ENCODE results near the gene HDAC2.
"Not testable (repeated sequence)": the region's sequence is repeated elsewhere in the genome, so short reads cannot be mapped to it uniquely, and the experiment has no call there.

HDAC2 gene

DNA sequence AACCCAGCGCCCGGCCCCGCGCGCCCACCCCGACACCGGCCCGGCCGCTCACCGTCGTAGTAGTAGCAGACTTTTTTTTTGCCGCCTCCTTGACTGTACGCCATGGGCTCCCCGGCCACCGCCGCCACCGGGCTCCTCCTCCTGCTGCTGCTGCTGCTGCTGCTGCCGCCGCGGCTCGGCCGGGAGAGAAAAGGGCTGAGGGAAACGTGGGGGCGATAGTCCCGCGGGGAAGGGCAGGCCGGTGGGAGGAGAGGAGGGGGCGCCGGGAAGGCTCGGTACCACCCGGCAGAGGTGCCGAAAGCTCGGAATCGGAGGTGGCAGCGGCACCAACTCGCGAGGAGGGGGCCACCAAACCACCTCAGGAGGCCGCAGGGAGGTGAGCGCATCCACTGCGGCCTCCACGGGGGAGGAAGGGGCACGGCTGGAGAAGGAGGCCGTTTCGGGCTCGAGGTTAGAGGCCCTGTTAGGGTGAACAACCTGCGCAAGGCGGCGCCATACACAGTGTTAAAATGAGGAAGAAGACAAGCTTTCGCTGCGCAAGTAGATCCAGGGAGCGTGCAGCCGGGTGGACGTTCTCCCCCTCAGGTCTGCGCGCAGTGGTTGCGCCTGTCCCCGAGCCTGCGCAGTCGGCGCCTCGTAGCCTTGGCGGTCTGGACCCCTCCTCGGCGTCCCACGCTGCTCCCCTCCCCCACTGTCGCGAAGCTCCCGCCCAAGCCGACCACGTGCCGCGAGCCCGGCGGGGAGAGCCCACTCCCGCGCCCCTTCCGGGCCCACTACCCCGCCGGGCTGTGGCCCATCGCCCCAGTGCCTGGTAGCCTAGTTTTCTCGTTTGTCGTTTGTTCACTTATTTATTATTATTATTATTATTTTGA, at the start of gene HDAC2:
Gene HDAC2 (minus strand): TSS at position 344 of the 872 bp plus-strand sequence. CDS start 240 bp downstream, at position 104.
- peak; percentile 48 for DNase-seq (ENCODE audit: low read depth)
- TF ChIP-seq, protein P1, sequence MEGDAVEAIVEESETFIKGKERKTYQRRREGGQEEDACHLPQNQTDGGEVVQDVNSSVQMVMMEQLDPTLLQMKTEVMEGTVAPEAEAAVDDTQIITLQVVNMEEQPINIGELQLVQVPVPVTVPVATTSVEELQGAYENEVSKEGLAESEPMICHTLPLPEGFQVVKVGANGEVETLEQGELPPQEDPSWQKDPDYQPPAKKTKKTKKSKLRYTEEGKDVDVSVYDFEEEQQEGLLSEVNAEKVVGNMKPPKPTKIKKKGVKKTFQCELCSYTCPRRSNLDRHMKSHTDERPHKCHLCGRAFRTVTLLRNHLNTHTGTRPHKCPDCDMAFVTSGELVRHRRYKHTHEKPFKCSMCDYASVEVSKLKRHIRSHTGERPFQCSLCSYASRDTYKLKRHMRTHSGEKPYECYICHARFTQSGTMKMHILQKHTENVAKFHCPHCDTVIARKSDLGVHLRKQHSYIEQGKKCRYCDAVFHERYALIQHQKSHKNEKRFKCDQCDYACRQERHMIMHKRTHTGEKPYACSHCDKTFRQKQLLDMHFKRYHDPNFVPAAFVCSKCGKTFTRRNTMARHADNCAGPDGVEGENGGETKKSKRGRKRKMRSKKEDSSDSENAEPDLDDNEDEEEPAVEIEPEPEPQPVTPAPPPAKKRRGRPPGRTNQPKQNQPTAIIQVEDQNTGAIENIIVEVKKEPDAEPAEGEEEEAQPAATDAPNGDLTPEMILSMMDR (conservative IDR thresholded peaks at IDR 0.05; ENCODE audit: low read depth, low read length): no peak
- H3K4me3 ChIP-seq (ENCODE audit: low read length): peak within 1 kb of the TSS; percentile 98

DNA sequence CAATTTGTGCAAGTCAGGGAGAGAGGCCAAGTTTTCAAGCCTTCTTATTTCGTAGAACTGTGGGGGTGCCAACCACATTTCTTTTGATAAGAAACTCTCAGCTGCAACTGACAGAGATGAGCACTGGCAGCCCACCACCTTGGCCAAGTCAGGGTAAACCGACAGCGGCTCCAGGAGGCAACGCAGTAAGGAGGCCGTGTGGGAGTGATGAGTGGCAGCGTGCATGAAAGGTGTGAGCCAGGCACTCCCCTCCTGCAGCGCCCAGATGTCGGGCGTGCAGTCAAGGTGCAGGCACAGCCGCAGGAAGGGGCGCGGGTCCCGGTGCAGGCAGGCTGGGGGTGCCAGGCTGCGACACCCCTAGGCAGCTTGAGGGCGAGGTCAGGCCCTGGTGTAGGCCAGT, 49.2 kb upstream of the HDAC2 start:
- DNase-seq (ENCODE audit: low read depth): no peak
- no peak overlapping the region for H3K4me3 ChIP-seq (ENCODE audit: low read length)
- TF ChIP-seq, protein P1 (conservative IDR thresholded peaks at IDR 0.05; ENCODE audit: low read depth, low read length): no peak

DNA sequence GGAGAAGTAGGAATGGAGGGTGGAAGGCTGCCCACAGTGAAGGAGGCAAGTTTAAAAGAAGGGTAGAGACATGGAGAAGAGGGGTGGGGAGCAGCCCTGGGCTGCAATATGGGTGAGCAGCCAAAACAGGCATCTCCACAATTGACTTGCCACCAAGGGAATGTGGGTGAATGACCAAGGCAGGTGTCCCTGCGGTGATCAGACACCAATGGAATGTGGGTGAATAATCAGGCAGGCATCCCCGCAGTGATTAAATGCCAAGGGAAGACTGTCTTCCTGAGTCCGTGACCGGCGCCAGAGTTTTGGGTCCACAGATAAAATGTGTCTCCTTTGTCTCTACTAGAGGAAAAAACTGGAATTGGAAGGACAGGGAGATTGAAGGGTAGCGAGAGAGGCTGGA, 46.2 kb upstream of the HDAC2 start:
- H3K4me3 ChIP-seq (ENCODE audit: low read length); DNase-seq (ENCODE audit: low read depth): not testable (repeated sequence)

DNA sequence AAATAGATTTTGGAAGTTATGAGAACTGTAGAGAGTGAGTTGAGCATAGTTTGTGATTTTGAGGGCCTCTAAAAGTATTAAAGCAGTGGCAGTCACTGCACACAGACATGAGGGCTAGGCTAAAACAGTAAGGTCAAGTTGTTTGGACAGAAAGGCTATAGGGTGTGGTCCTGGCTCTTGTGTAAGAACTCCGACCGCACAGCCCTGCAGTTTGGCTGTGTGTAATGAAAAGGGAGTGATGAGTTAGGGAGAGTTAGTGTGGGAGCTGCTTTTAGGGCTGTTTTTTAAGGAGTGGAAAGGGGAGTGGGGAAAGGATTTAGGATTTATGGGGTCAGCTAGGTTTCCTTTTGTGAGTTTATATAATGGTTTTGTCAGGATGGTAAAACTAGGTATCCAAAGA, 43.2 kb upstream of the HDAC2 start:
- not testable (repeated sequence) for H3K4me3 ChIP-seq (ENCODE audit: low read length); DNase-seq (ENCODE audit: low read depth)

DNA sequence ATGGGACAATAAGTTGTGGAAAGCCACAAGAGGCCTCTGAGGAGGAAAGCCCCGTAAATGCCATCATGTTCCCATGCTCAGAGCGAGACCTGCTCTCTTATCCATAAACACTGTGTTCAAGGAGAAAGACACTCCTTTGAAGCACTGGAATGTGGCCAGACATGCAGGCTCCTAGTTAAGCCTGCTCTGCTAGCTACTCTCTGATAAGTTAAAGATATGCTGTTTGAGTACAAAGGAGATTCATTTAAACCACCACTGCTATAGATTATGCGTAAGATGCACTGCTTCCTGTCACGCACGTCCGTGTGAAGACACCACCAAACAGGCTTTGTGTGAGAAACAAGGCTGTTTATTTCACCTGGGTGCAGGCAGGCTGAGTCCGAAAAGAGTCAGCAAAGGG, 40.5 kb upstream of the HDAC2 start:
- not testable (repeated sequence) for H3K4me3 ChIP-seq (ENCODE audit: low read length); DNase-seq (ENCODE audit: low read depth)

DNA sequence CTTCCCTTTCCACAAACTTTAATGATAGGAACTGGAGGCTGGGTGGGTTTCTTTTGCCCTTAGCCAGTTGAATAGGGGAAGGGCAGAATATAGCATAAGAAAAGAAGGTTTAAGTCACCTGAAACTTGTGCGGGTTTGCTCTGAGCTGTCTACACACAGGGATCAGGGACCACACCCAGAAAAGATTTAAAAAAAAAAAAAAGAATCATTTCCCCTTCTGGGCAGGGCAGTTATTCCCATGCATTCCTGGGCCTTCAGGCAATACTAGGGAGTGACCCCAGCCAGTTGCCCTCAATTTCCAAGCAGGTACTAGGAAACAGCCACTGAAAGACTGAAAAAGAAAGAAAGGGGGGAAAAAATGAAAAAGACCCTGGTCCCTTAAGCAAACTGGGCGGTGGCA, 39.6 kb upstream of the HDAC2 start:
- H3K4me3 ChIP-seq (ENCODE audit: low read length): no peak overlapping the region
- TF ChIP-seq, protein P1 (conservative IDR thresholded peaks at IDR 0.05; ENCODE audit: low read depth, low read length): no peak
- no peak for DNase-seq (ENCODE audit: low read depth)

DNA sequence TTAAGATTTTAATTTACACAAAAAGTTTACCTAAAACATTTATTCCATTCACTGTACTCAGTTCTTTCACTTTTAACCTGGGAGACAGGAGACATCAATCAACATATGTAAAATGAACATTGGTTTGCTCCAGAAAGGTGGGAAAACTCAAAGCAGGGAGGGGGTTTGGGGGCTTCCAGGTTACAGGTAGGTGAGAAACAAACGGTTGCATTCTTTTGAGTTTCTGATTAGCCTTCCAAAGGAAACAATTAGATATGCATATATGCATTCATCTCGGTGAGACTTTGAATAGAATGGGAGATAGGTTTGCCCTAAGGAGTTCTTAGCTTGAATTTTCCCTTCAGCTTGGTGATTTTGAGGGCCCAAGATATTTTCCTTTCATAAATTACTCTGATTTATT, 38.2 kb upstream of the HDAC2 start:
- H3K4me3 ChIP-seq (ENCODE audit: low read length): no peak overlapping the region
- DNase-seq (ENCODE audit: low read depth): no peak
- TF ChIP-seq, protein P1 (conservative IDR thresholded peaks at IDR 0.05; ENCODE audit: low read depth, low read length): no peak

DNA sequence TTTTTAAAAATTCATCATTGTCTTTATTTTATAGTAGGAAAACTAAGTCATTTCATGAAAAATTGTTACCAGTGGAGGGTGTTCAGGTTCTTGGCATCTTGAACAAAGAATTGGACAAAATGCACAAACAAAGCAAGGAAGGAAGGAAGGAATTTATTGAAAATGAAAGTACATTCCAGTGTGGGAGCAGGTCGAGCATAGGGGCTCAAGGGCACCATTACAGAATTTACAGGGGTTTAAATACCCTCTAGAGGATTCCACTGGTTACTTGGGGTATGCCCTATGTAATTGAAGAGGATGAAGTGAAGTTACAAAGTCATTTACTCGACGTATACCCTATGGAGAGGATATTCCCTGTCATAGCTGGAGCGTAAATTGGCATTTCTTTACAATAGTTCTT, 37.4 kb upstream of the HDAC2 start:
- no peak for DNase-seq (ENCODE audit: low read depth)
- TF ChIP-seq, protein P1 (conservative IDR thresholded peaks at IDR 0.05; ENCODE audit: low read depth, low read length): no peak
- no peak overlapping the region for H3K4me3 ChIP-seq (ENCODE audit: low read length)
